HG03457 (cell line): ENCODE data around the gene NFKBIA.
"Not testable (repeated sequence)": the region's sequence is repeated elsewhere in the genome, so short reads cannot be mapped to it uniquely, and the experiment has no call there.

Experiments
- ATAC-seq: cut with Tn5 transposase; IDR thresholded peaks from one replicate; pipeline ENCODE4 v1.9.1; 2021; ENCODE audit warnings: moderate number of reproducible peaks; ENCODE audit not compliant: unreplicated experiment

The NFKBIA gene

DNA sequence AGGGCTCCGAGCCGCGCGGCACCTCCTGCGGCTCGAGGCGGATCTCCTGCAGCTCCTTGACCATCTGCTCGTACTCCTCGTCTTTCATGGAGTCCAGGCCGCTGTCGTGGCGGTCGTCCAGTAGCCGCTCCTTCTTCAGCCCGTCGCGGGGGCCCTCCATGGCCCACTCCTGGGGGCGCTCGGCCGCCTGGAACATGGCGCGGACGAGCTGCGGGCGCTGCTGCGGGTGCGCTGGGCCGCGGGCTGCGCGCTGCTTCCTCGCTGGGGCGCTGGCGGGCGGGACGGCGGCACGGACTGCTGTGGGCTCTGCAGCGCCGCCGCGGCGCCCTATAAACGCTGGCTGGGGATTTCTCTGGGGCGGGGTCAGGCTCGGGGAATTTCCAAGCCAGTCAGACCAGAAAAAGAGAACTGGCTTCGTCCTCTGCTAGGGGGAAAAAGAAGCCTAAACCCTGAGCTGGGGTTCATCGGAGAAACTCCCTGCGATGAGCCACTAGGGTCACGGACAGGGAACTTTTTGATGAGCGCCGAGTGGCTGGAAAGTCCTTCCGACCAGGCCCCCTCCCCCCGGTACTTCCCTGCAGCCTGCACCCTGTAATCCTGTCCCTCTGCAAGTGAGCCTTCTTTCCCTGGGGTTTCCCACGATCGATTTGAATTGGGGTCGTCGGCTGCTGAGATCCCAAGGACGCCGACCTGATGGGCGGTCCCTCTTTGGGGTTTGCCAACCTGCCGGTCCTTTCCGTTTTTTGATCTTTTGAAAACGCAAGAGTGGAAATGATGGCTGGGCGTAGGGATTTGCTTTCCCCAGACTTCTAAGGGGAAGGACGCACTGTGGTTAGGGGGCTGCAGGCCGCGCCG, at the start of gene NFKBIA:
Gene NFKBIA (minus strand): TSS at position 301 of the 855 bp plus-strand sequence. CDS start 105 bp downstream, at position 196.
- ATAC-seq = peak; percentile 44

DNA sequence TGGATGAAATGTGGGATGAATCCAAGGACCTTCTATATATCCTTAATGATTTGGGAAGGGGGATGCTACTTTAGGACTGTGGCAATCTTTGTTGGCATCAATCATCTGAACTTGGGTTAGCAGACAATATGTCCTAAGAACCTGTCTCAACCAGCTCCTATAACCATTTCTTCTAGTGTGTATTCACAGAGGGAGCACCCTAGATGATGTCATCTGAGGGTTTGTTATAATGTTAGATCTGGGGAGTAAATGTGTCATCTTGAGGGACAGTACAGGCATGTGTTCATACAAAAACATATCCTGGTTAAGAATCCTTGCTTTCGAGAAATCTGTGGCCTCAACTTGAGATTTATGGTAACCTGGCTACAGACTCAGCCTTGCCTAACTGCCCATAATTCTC, 41.9 kb upstream of the NFKBIA start:
- ATAC-seq = no peak

DNA sequence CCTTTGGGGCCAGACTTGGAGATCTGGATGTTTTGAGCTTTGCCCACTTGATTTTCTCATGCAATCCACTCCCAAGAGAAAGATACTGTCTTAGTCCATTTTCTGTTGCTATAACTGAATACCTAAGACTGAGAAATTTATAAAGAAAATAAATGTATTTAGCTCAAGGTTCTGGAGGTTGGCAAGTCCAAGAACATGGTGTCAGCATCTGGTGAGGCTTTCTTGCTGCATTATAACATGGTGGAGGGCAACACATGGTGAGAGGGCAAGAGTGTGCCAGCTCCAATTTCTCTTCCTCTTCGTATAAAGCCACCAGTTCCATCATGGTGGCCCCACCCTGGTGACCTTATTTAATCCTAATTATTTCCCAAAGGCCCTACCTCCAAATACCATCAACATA, 39.6 kb upstream of the NFKBIA start:
- ATAC-seq = no peak

GRCh38 chr14:35441160-35441559, 36.6 kb upstream of the NFKBIA start:
- no peak for ATAC-seq

- ATAC-seq = no peak
Measured at GRCh38 chr14:35438910-35439713, 34.6 kb upstream of the NFKBIA start.

DNA sequence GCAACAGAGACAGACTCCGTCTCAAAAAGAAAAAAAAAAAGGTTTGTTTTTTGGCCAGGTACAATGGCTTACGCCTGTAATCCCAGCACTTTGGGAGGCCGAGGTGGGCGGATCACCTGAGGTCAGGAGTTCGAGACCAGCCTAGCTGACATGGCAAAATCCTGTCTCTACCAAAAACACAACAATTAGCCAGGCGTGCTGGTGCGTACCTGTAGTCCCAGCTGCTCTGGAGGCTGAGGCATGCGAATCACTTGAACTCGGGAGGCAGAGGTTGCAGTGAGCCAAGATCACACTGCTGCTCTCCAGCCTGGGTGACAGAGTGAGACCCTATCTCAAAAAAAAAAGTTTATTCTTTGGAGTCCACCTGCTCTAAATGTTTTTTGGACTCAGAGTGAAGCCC, 33.9 kb upstream of the NFKBIA start:
- not testable (repeated sequence) for ATAC-seq

GRCh38 chr14:35435177-35435576, 30.6 kb upstream of the NFKBIA start:
- no peak for ATAC-seq

DNA sequence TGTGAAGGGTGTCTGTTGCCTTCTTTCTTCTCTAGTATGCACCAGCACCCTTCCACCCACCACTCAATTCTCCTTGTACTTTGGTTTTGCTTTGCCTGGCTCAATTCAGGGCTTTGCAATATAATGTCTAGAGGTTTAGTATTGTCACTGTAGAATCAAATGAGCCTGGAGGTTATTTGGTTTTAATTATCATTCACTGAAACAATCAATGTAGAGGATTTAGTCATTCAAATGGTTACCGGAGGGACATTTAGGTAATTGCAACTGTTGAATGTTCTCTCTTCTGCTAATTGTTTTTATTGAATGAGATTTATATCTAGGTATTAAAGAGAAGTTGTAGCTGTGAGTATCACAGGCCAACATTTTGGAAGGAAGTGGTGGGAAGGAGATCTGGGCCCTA, 29.3 kb upstream of the NFKBIA start:
- ATAC-seq = no peak

DNA sequence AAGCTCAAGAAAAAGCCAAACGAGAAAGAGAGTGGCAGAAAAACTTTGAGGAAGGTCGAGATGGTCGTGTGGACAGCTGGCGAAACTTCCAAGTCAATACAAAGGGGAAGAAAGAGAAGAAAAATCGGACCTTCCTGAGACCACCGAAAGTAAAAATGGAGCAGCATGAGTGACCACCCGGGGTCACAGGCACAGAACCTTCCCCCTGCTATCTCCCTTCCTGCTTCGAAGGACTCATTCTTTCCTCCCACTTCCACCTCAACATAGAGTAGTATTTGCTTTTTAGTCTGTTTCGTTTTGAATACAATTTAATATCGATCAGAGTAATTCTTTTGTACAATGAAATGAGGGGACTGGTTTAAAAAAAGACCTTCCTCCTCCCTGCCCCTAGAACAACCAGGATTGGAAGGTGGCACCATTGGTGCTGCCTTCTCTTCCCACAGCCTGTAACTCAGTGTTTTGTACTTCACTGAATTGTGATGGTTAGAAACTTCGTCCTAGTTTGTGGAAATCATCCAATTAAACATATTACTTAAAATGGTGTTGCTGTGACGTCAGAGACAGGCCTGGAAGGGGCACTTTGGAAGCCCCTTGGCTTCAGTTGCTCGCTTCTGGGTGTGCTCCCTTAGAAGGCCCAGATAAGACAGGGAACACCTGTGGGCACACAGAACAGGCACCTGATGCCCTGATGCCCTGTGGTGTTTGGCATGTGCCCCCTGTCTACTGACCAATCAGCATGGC, 26.1 kb upstream of the NFKBIA start:
- no peak for ATAC-seq

GRCh38 chr14:35429951-35430350, 25.4 kb upstream of the NFKBIA start:
- no peak for ATAC-seq

- no peak for ATAC-seq
Measured at GRCh38 chr14:35425850-35426249, 21.3 kb upstream of the NFKBIA start.

GRCh38 chr14:35423621-35424020, 19.1 kb upstream of the NFKBIA start:
- no peak for ATAC-seq

GRCh38 chr14:35420036-35420811, 15.7 kb upstream of the NFKBIA start:
- ATAC-seq = no peak

DNA sequence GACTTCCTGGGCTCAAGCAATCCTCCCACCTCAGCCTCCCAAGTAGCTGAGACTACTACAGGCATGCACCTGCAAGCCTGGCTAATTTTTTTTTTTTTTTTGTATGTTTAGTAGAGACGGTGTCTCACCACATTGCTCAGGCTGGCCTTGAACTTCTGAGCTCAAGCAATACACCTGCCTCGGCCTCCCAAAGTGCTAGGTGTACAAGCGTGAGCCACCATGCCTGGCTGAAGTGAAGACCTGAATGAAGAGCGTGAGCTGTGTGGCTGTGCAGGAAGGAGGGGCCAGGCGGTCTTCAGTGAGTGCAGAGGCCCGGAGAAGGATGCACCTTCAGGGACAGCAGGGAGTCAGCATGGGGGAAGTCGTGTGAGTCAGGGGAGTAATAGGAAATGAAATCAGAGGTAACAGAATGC, 14.9 kb upstream of the NFKBIA start:
- no peak for ATAC-seq

GRCh38 chr14:35418093-35418492, 13.5 kb upstream of the NFKBIA start:
- no peak for ATAC-seq

GRCh38 chr14:35416108-35416750, 11.7 kb upstream of the NFKBIA start:
- peak; percentile 53 for ATAC-seq

GRCh38 chr14:35414365-35414764, 9.8 kb upstream of the NFKBIA start:
- no peak for ATAC-seq

GRCh38 chr14:35412272-35413056, 7.9 kb upstream of the NFKBIA start:
- no peak for ATAC-seq

DNA sequence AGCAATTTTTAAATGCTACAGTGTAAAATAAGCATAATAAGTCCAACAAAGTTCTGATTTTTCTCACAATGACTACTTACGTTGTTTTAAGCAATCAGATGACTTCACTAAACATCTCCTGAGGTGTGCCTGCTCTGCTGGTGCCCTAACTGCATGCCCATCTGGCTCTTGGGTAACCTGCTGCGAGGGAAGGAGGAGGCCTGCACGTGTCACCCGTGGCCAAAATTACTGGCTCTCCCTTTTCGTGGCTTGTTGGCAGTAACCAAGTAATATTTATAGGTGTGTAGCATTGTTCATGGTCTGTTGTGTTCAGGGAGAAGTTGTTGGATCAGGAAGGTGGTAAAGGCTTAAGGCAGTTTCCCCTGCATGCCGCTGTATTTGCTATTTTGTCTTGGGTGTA, 6.3 kb upstream of the NFKBIA start:
- no peak for ATAC-seq
